WI38 (cell line): Measurements from ENCODE around the gene RAD51D.

Experiments used
- H3K4me3 ChIP-seq: 2 replicates; pipeline ENCODE4 v1.5.1; 2011; ENCODE audit warnings: low read depth, mild to moderate bottlenecking, control low read depth, low read length
- CTCF ChIP-seq: IDR thresholded peaks from 2 replicates; pipeline ENCODE4 v1.5.1; 2012; ENCODE audit warnings: low read depth, mild to moderate bottlenecking, control low read depth, low read length

RAD51D gene

GRCh38 chr17:35088881-35089585 lies 30.6 kb downstream of the RAD51D start:
- peak; percentile 62 for TF ChIP-seq CTCF
- H3K4me3 ChIP-seq = peak overlapping the region; percentile 91

- peak overlapping the region; percentile 91 for H3K4me3 ChIP-seq
- no peak for TF ChIP-seq CTCF
Observed at GRCh38 chr17:35088356-35088880, 31.2 kb downstream of the RAD51D start.

DNA sequence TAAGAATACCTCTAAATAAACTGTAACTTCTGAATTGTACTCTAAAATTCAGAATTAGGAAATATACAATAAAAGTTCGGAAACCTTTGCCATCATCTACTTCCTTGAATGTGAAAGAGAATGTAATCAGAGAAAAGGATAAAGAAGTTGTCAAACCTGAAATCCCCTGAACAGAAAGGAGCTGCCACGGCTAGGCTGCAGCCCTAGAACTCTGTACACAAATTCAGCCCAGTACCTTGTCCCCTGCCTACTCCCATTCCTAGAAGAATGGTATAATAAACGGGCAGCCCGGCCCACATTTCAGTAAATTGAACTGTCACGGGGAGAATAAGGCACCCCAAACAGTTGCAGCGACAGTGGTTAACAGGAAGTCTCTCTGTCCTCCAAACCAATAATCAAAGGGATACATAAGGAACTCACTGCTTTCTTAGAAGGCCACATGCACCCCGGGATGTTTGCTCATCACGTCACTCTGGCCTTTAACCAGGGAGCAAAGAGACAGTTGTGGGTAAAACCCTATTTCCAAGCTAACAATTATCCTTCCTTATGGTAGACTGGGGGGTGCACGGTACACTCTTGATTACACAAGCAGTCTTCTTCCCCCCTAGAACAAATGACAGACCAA lies 31.8 kb downstream of the RAD51D start:
- TF ChIP-seq CTCF = no peak
- H3K4me3 ChIP-seq = peak overlapping the region; percentile 91

DNA sequence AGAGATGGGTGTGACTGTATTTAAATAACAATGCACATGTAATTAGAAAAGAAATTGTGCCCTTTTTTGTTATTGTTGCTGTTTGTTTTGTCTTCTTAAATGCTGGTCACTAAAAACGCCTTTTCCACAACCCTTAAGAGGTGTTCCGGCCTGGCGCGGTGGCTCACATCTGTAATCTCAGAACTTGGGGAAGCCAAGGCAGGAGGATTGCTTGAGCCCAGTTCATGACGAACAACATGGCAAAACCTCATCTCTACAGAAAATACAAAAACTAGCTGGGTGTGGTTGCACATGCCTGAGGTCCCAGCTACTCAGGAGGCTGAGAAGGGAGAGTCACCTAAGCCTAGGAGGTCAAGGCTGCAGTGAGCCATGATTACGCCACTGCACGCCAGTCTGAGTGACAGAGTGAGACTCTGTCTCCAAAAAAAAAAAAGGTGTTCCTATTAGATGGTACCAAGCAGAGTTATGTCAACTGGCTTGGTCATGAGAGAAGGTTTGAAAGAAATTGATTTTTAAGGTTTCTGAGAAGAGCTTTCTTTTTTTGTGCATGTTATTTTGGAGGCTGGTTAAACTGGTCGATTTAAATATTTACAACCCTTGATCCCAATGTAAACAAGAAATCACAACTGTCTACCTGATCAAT lies 32.6 kb downstream of the RAD51D start:
- no peak for TF ChIP-seq CTCF
- H3K4me3 ChIP-seq = no peak overlapping the region

DNA sequence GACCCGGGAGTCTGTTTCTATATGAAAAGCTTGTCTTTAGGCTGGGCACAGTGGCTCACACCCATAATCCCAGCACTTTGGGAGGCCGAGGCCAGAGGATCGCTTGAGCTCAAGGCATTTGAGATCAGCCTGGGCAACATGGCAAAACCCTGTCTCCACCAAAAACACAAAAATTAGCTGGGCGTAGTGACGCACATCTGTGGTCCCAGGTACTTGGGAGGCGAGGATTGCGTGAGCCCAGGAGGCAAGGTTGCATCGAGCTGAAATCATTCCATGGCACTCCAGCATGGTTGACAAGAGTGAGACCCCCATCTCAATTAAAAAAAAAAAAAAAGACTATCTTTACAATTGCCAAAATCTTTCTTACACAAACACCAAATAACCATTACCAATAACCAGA lies 33.5 kb downstream of the RAD51D start:
- no peak overlapping the region for H3K4me3 ChIP-seq
- no peak for TF ChIP-seq CTCF

DNA sequence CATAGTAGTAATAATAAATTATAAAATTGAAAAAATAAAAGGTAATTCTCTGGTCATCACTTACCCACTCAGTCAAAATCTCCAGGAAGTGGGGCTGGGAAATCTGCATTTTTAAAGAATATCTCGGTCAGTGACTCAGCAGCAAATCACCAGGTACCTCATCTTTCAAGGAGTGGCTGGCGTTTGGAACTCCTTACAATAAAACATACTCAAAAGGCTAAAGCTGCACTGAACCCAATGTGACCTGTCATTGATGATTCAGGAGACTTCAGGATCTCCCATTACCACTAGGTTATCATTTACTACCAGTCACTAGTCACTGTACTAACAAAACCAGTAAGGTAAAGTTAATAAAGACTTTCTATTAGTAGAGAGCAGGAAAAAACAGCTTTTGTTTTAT lies 34.7 kb downstream of the RAD51D start:
- no peak for TF ChIP-seq CTCF
- H3K4me3 ChIP-seq = no peak overlapping the region

DNA sequence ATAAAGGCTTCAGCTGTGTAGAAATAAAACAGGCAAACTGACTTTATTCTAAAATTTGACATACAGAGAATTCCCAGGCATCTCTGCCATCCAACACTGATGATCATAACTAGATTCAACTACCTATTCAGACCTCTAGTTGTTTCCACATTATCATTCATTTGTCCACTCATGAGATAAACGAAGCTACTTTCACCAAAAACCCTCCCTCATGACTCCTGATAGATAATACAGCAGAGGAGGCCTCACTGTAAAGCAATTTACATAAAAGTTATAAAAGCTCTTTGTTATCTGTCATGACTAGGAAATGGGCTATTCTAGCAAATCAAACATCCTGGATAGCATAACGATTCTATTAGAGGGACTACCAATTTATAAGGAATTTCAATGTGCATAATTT lies 36.6 kb downstream of the RAD51D start:
- TF ChIP-seq CTCF = no peak

More for the DNA sequence above, 36.6 kb downstream of the RAD51D start:
- H3K4me3 ChIP-seq = no peak overlapping the region
